CD8-positive, alpha-beta memory T cell (primary cell): Measurements from ENCODE around the gene LRPPRC. TPM values are rescaled to one million over a fixed set of nuclear protein-coding genes. Genes with fewer than 3 reads are reported as not detected.

Source experiments
- CTCF ChIA-PET: fragments of 350-600 bp; sonication (Branson Sonifier 250); formaldehyde crosslinking; loops from one replicate; lab custom pipeline; 2021; ENCODE audit warnings: antibody characterized with exemption; lab: Charles Lee
- POLR2A ChIA-PET: fragments of 350-600 bp; sonication (Branson Sonifier 250); formaldehyde crosslinking; loops from one replicate; lab custom pipeline; 2021; ENCODE audit warnings: antibody characterized with exemption; lab: Charles Lee
- DNase-seq, 5 donors: peaks; one replicate each; pipeline versions ENCODE4 v3.0.0 to v3.0.0-alpha.2; 2020 to 2022; ENCODE audit warnings: mixed read lengths in 1 of 5
- H3K27ac ChIP-seq: one replicate; pipeline ENCODE4 v1.7.0; 2013; ENCODE audit warnings: low read depth, mild to moderate bottlenecking, low read length, moderate library complexity
- H3K27me3 ChIP-seq: 2 replicates; pipeline ENCODE4 v1.7.0; 2013; ENCODE audit warnings: low read length, mild to moderate bottlenecking; ENCODE audit not compliant: insufficient read depth, poor library complexity, severe bottlenecking
- H3K36me3 ChIP-seq: 2 replicates; pipeline ENCODE4 v1.7.0; 2013; ENCODE audit warnings: mild to moderate bottlenecking, low read length, moderate library complexity; ENCODE audit not compliant: insufficient read depth
- H3K4me1 ChIP-seq: 2 replicates; pipeline ENCODE4 v1.7.0; 2013; ENCODE audit warnings: mild to moderate bottlenecking, low read length, moderate library complexity; ENCODE audit not compliant: insufficient read depth
- H3K4me3 ChIP-seq: 2 replicates; pipeline ENCODE4 v1.7.0; 2013; ENCODE audit warnings: mild to moderate bottlenecking, low read length
- H3K9me3 ChIP-seq: 2 replicates; pipeline ENCODE4 v1.7.0; 2013; ENCODE audit warnings: mild to moderate bottlenecking, low read length
- H3K27ac Mint-ChIP-seq, 8 donors: one replicate each; pipeline ENCODE4 v1.8.0; 2020 to 2021; ENCODE audit warnings: mixed read lengths in 8 of 8, mild to moderate bottlenecking in 6 of 8, inconsistent platforms in 3 of 8, moderate library complexity in 3 of 8
- H3K27me3 Mint-ChIP-seq, 2 donors: one replicate each; pipeline ENCODE4 v1.8.0; 2020 to 2021; ENCODE audit warnings: mixed read lengths in 2 of 2, mild to moderate bottlenecking in 1 of 2, moderate library complexity in 1 of 2
- H3K36me3 Mint-ChIP-seq, 3 donors: one replicate each; pipeline ENCODE4 v1.8.0; 2020 to 2021; ENCODE audit warnings: mixed read lengths in 3 of 3, inconsistent platforms in 1 of 3, mild to moderate bottlenecking in 1 of 3
- H3K4me1 Mint-ChIP-seq, 3 donors: one replicate each; pipeline ENCODE4 v1.8.0; 2020 to 2021; ENCODE audit warnings: mixed read lengths in 3 of 3, inconsistent platforms in 1 of 3, mild to moderate bottlenecking in 1 of 3
- H3K4me3 Mint-ChIP-seq, 7 donors: one replicate each; pipeline ENCODE4 v1.8.0; 2020 to 2021; ENCODE audit warnings: mixed read lengths in 7 of 7, mild to moderate bottlenecking in 6 of 7, moderate library complexity in 4 of 7, inconsistent platforms in 2 of 7
- H3K9me3 Mint-ChIP-seq, 5 donors: one replicate each; pipeline ENCODE4 v1.8.0; 2020 to 2022; ENCODE audit warnings: mixed read lengths in 5 of 5, mild to moderate bottlenecking in 3 of 5, moderate library complexity in 2 of 5, inconsistent platforms in 1 of 5
- polyA plus RNA-seq: library from polyadenylated mRNA; unstranded; fragments of 300-500 nt; fragmentation: Illumina TruSeq; gene quantifications from one replicate; pipeline ENCODE4 v1.2.3, GENCODE V29; 2021
- total RNA-seq, 2 experiments: library from RNA; stranded (reverse); gene quantifications; one replicate each; pipeline ENCODE4 v1.2.3, GENCODE V29; 2021

Gene LRPPRC
- total and polyA plus RNA-seq, 3 experiments from 2014 or later: 41.0 to 166 (median 164) TPM

GRCh38 chr2:43837831-43838559 is 157.8 kb downstream of the LRPPRC start:
- ChIA-PET POLR2A (no interaction called here), CTCF (no interaction called here)
- H3K27ac ChIP-seq: no peak overlapping the region
- H3K4me3 ChIP-seq: no peak overlapping the region
- H3K9me3 ChIP-seq: no peaks in the 10 kb centered on the region
- DNase-seq: no peak
- H3K36me3 Mint-ChIP-seq: no peaks in the 10 kb centered on the region
- no peak overlapping the region for H3K27ac Mint-ChIP-seq
- no peaks in the 10 kb centered on the region for H3K27me3 ChIP-seq
- H3K27me3 Mint-ChIP-seq: peaks cover 0 to 8% of the 10 kb centered on the region in 2 donors
- no peaks in the 10 kb centered on the region for H3K36me3 ChIP-seq
- H3K4me3 Mint-ChIP-seq: no peak overlapping the region
- H3K4me1 Mint-ChIP-seq: no peaks in the 10 kb centered on the region
- H3K9me3 Mint-ChIP-seq: no peaks in the 10 kb centered on the region
- no peaks in the 10 kb centered on the region for H3K4me1 ChIP-seq

DNA sequence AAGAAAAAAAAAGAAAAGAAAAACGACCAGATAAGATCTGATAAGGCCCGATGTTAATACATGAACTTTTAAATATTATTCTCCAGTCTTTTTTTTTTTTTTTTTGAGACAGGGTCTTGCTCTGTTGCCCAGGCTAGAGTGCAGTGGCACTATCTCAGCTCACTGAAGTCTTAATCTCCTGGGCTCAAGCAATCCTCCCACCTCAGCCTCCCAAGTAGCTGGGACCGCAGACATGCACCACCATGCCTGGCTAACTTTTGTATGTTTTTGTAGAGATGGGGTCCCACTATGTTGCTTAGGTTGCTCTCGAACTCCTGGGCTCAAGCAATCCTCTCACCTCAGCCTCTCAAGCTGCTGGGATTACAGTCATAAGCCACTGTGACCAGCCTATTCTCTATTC is 158.8 kb downstream of the LRPPRC start:
- no peak overlapping the region for H3K27ac Mint-ChIP-seq

More for the DNA sequence above, 158.8 kb downstream of the LRPPRC start:
- DNase-seq: no peak
- Histone ChIP-seq H3K27me3 (no peaks in the 10 kb centered on the region), H3K4me3 (no peak overlapping the region), H3K27ac (no peak overlapping the region), H3K4me1 (no peaks in the 10 kb centered on the region), H3K9me3 (no peaks in the 10 kb centered on the region), H3K36me3 (no peaks in the 10 kb centered on the region)
- Mint-ChIP-seq H3K4me1 (no peaks in the 10 kb centered on the region), H3K4me3 (no peak overlapping the region), H3K9me3 (no peaks in the 10 kb centered on the region), H3K27me3 (peaks cover 0 to 10% of the 10 kb centered on the region in 2 donors), H3K36me3 (no peaks in the 10 kb centered on the region)
- CTCF ChIA-PET: no interaction called here
- POLR2A ChIA-PET: no interaction called here

Other genes with a start within 250 kb of the LRPPRC start
- gene DYNC2LI1, start 221.9 kb downstream of the LRPPRC start, total RNA-seq: 10 to 100 TPM; 12.7 to 14.2 TPM
- gene DYNC2LI1, start 221.9 kb downstream of the LRPPRC start, polyA plus RNA-seq: 5.3 TPM
- gene ABCG5, start 157.2 kb downstream of the LRPPRC start, total RNA-seq: not detected
- gene ABCG5, start 157.2 kb downstream of the LRPPRC start, polyA plus RNA-seq: not detected
- not detected for gene ABCG8, start 157.0 kb downstream of the LRPPRC start, total RNA-seq
- gene ABCG8, start 157.0 kb downstream of the LRPPRC start, polyA plus RNA-seq: not detected
- gene PPM1B, start 172.9 kb upstream of the LRPPRC start, total RNA-seq: 10 to 100 TPM; 40.4 to 41.1 TPM
- 53.0 TPM for gene PPM1B, start 172.9 kb upstream of the LRPPRC start, polyA plus RNA-seq